Right atrium auricular region (tissue), 2 donors: Measurements from ENCODE around the gene MTARC1. TPM values are rescaled to one million over a fixed set of nuclear protein-coding genes. Genes with fewer than 3 reads are reported as not detected.

ENCODE experiments used
- DNase-seq: peaks from one replicate; pipeline ENCODE4 v3.0.0-alpha.2; 2019; ENCODE audit warnings: low spot score
- H3K27ac ChIP-seq, 2 donors: fragments of 200-600 bp; sonication (generic); 1 replicate in 1 of 2; 2 replicates in 1 of 2; pipeline ENCODE4 v1.5.1; 2016 to 2019
- H3K27me3 ChIP-seq, 2 donors: fragments of 200-600 bp; sonication (generic); one replicate each; pipeline versions ENCODE4 v1.5.1 to v1.6.0; 2017 to 2019
- H3K36me3 ChIP-seq: fragments of 200-600 bp; sonication (generic); one replicate; pipeline ENCODE4 v1.5.1; 2016
- H3K4me1 ChIP-seq, 2 donors: fragments of 200-600 bp; sonication (generic); one replicate each; pipeline versions ENCODE4 v1.5.1 to v1.6.0; 2017 to 2019
- H3K4me3 ChIP-seq, 2 donors: fragments of 200-600 bp; sonication (generic); 1 replicate in 1 of 2; 2 replicates in 1 of 2; pipeline ENCODE4 v1.5.1; 2017 to 2019; ENCODE audit warnings: mild to moderate bottlenecking in 1 of 2, moderate library complexity in 1 of 2
- H3K9me3 ChIP-seq, 2 donors: fragments of 200-600 bp; sonication (generic); one replicate each; pipeline ENCODE4 v1.5.1; 2019
- total RNA-seq, 2 donors: library from RNA; depleted of rRNA; stranded (reverse); fragments of >200 nt; gene quantifications; one replicate each; pipeline ENCODE4 v1.1.0, GENCODE V29; 2016
- TF ChIP-seq, protein P1 (sequence below), 2 donors: fragments of 200-600 bp; sonication (generic); IDR thresholded peaks; one replicate each; pipeline ENCODE4 v1.5.1; 2019; ENCODE audit warnings: antibody characterized with exemption in 2 of 2

Gene MTARC1
- total RNA-seq, 2 donors from 2014 or later, result 4.0 to 6.1 TPM

GRCh38 chr1:220818421-220819173, 31.9 kb downstream of the MTARC1 start:
- Histone ChIP-seq H3K4me1 (no peaks in the 10 kb centered on the region), H3K27me3 (no peaks in the 10 kb centered on the region), H3K36me3 (no peaks in the 10 kb centered on the region), H3K4me3 (no peak overlapping the region), H3K27ac (no peak overlapping the region), H3K9me3 (no peaks in the 10 kb centered on the region)
- TF ChIP-seq, protein P1, sequence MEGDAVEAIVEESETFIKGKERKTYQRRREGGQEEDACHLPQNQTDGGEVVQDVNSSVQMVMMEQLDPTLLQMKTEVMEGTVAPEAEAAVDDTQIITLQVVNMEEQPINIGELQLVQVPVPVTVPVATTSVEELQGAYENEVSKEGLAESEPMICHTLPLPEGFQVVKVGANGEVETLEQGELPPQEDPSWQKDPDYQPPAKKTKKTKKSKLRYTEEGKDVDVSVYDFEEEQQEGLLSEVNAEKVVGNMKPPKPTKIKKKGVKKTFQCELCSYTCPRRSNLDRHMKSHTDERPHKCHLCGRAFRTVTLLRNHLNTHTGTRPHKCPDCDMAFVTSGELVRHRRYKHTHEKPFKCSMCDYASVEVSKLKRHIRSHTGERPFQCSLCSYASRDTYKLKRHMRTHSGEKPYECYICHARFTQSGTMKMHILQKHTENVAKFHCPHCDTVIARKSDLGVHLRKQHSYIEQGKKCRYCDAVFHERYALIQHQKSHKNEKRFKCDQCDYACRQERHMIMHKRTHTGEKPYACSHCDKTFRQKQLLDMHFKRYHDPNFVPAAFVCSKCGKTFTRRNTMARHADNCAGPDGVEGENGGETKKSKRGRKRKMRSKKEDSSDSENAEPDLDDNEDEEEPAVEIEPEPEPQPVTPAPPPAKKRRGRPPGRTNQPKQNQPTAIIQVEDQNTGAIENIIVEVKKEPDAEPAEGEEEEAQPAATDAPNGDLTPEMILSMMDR (IDR thresholded peaks at IDR 0.05), result no peak
- DNase-seq, result no peak

DNA sequence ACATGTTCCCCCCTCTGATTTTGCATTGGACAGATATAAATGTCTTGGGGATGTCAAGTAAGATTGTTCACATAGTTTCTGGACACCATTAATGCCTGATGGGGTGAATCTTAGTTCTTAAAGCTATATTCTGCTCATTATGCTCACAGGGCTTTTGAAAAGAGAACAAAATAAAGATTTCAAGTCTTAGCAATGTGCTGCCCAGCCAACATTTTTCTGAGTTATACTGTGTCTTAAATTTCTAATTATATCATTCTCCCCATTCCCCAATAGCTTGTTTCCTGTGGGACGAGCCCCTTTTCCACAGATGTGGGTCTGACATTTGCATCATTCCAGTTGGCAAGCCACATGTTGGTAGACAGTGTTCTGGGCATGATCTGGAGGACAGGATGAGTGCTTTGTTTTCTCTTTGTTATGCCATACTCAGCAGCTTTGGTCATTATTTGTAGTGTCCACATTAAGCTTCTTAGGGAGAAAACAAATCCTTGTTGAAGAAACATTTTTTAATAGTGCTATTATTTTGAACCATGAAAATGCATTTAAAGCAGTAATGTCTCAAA, 32.8 kb downstream of the MTARC1 start:
- Histone ChIP-seq H3K9me3 (no peaks in the 10 kb centered on the region), H3K27me3 (no peaks in the 10 kb centered on the region), H3K4me1 (no peaks in the 10 kb centered on the region), H3K36me3 (no peaks in the 10 kb centered on the region), H3K4me3 (no peak overlapping the region), H3K27ac (no peak overlapping the region)
- DNase-seq, result no peak
- TF ChIP-seq, protein P1 (IDR thresholded peaks at IDR 0.05), result no peak

- Histone ChIP-seq H3K4me3 (no peak overlapping the region), H3K9me3 (no peaks in the 10 kb centered on the region), H3K36me3 (no peaks in the 10 kb centered on the region), H3K27ac (no peak overlapping the region), H3K27me3 (no peaks in the 10 kb centered on the region), H3K4me1 (peaks cover 0 to 15% of the 10 kb centered on the region in 2 donors)
- TF ChIP-seq, protein P1 (IDR thresholded peaks at IDR 0.05), result no peak
- DNase-seq, result no peak
Observed at GRCh38 chr1:220824031-220824989, 37.6 kb downstream of the MTARC1 start.

DNA sequence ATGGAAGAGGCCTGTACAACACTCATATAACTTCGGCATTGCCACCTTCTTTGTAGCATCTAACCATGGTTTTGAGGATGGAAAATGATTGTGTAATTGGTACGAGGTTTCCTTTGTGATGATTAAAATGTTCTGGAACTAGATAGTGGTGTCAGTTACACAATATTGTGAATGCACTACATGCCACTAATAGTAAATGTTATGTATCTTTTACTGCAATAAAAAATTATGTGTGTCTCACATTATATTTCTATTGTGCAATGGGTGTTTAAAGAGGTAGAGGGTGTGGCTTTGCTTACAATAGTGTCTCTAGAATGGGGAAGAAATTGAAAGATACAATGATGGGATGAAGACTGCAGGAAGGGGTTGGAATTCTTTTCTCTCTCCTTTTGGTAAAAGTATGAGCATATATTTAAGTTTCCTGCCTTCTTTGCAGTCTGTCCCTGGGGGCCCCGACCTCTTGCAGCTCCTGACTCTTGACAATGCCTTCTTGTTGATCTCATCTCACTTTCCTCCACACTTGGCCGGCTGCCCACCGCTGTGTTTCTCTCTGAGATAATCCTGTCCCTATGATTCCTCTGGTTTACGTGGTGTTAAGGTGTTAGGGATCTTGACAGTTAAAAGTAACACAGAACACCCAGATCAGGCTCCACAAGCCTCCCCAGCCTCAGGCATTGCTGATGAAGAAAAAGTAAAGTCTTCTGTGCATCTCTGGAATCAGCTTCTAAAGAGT, 39.3 kb downstream of the MTARC1 start:
- Histone ChIP-seq H3K36me3 (no peaks in the 10 kb centered on the region), H3K27me3 (no peaks in the 10 kb centered on the region), H3K4me3 (no peak overlapping the region), H3K27ac (no peak overlapping the region), H3K9me3 (no peaks in the 10 kb centered on the region), H3K4me1 (peaks cover 0 to 18% of the 10 kb centered on the region in 2 donors)
- TF ChIP-seq, protein P1 (IDR thresholded peaks at IDR 0.05), result no peak
- DNase-seq, result no peak

DNA sequence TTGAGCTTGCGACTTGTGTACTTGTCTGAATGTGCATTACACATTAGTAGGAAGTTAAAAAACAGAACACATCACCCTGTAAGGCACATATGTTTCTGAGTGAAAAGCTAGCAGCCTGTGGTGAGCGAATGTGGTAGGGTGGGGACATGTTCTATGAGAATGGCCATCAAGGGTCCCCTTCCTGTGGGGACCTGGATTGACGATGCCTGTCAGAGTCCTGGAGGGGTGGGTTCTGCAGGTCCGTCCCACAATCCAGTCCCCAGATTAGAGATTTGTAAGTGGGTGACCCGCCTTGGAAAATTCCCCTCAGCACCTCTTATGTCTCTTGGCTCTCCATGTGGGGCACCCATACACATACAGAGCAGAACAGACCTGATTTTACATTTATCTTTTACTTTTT, 40.0 kb downstream of the MTARC1 start:
- H3K4me1 ChIP-seq, result peaks cover 0 to 18% of the 10 kb centered on the region in 2 donors
- no peaks in the 10 kb centered on the region for H3K27me3 ChIP-seq
- H3K9me3 ChIP-seq, result no peaks in the 10 kb centered on the region
- H3K36me3 ChIP-seq, result no peaks in the 10 kb centered on the region
- no peak overlapping the region for H3K27ac ChIP-seq
- no peak overlapping the region for H3K4me3 ChIP-seq
- TF ChIP-seq, protein P1 (IDR thresholded peaks at IDR 0.05), result no peak
- DNase-seq, result no peak
